NCI-H1436 treated with DMSO at 0.1 percent for 48 hours (cell line): ENCODE results near the gene NOMO2.
"Not testable (repeated sequence)": the region's sequence is repeated elsewhere in the genome, so short reads cannot be mapped to it uniquely, and the experiment has no call there.

Experiments
- DNase-seq: peaks from one replicate; lab custom pipeline; 2025; lab: John Stamatoyannopoulos, UW

The NOMO2 gene, protein sequence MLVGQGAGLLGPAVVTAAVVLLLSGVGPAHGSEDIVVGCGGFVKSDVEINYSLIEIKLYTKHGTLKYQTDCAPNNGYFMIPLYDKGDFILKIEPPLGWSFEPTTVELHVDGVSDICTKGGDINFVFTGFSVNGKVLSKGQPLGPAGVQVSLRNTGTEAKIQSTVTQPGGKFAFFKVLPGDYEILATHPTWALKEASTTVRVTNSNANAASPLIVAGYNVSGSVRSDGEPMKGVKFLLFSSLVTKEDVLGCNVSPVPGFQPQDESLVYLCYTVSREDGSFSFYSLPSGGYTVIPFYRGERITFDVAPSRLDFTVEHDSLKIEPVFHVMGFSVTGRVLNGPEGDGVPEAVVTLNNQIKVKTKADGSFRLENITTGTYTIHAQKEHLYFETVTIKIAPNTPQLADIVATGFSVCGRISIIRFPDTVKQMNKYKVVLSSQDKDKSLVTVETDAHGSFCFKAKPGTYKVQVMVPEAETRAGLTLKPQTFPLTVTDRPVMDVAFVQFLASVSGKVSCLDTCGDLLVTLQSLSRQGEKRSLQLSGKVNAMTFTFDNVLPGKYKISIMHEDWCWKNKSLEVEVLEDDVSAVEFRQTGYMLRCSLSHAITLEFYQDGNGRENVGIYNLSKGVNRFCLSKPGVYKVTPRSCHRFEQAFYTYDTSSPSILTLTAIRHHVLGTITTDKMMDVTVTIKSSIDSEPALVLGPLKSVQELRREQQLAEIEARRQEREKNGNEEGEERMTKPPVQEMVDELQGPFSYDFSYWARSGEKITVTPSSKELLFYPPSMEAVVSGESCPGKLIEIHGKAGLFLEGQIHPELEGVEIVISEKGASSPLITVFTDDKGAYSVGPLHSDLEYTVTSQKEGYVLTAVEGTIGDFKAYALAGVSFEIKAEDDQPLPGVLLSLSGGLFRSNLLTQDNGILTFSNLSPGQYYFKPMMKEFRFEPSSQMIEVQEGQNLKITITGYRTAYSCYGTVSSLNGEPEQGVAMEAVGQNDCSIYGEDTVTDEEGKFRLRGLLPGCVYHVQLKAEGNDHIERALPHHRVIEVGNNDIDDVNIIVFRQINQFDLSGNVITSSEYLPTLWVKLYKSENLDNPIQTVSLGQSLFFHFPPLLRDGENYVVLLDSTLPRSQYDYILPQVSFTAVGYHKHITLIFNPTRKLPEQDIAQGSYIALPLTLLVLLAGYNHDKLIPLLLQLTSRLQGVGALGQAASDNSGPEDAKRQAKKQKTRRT

DNA sequence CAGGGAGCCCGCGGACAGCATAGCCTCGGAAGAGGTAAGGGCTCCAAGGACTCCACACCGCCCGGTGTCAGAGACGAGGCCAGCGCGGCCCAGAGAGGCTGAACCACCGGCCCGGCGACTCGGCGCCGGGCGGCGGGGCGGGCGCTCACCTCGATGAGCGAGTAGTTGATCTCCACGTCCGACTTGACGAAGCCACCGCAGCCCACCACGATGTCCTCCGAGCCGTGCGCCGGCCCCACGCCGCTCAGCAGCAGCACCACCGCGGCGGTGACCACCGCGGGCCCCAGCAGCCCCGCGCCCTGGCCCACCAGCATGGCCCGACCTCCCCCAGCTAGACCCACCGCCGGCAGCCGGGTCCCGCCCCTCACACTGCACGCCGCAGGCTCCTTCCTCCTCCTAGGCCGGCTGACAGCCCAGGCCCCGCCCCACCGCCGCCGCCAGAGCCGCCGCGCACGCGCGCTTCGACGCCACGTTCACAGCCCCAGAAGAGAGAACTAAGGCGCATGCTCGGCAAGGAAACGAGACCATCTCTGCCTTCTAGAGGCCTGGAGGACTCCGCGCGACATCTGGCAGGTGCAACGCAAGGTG is at the start of gene NOMO2:
Gene NOMO2, minus strand, starts transcription at position 371 of the 588 bp plus-strand sequence. Its CDS starts 57 bp downstream, at position 314.
- not testable (repeated sequence) for DNase-seq

DNA sequence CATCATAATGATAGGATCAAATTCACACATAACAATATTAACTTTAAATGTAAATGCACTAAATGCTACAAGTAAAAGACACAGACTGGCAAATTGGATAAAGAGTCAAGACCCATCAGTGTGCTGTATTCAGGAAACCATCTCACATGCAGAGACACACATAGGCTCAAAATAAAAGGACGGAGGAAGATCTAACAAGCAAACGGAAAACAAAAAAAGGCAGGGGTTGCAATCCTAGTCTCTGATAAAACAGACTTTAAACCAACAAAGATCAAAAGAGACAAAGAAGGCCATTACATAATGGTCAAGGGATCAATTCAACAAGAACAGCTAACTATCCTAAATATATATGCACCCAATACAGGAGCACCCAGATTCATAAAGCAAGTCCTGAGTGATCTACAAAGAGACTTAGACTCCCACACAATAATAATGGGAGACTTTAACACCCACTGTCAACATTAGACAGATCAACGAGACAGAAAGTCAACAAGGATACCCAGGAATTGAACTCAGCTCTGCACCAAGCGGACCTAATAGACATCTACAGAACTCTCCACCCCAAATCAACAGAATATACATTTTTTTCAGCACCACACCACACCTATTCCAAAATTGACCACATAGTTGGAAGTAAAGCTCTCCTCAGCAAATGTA is 48.4 kb upstream of the NOMO2 start:
- DNase-seq = not testable (repeated sequence)

DNA sequence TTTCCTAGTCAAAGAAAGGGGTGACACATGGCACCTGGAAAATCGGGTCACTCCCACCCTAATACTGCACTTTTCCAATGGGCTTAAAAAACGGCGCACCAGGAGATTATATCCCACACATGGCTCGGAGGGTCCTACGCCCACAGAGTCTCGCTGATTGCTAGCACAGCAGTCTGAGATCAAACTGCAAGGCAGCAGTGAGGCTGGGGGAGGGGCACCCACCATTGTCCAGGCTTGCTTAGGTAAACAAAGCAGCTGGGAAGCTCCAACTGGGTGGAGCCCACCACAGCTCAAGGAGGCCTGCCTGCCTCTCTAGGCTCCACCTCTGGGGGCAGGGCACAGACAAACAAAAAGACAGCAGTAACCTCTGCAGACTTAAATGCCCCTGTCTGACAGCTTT is 46.4 kb upstream of the NOMO2 start:
- DNase-seq = not testable (repeated sequence)

DNA sequence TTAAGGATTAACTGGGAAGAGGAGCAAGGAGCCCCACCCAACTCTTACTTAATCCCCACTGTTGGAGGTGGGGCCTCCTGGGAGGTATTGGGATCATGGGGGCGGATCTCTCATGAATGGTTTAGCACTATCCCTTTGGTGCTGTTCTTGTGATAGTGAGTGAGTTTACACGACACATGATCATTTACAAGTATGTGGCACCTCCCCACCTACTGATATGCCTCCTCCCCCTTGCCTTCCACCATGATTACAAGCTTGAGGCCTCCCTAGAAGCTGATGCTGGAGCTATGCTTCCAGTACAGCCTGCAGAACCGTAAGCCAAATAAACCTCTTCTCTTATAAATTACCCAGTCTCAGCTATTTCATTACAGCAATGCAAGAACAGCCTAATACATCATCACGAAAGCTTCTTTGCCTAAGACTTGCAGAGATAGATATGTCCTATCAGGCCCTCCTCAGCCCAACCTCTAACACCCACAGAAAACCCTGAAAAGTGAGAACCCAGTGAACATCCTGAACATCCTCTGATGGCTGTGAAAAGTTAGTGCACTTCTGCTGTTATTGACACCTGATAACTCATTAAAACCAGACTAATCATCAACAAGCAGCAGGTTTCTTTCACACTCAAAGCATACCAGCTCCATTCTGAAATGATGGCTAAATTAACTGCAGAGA is 41.8 kb upstream of the NOMO2 start:
- not testable (repeated sequence) for DNase-seq

DNA sequence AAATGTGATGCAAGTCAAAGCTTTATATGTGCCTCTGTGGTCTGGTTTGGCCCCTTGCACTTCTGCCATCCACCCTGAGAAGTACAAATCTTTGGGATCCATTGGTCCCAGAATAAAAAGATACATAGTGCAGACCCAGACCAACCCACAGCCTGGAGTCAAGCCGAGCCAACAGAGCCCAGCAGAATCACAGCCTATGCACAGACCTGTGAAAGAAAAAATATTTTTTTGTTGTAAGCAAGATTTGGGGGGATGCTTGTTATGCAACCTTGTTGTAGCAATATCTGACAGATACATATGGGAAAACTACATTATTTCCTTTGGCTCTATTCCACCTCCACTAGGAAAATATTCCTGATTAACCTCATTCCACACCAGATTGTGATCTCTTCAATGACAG is 36.7 kb upstream of the NOMO2 start:
- DNase-seq = not testable (repeated sequence)

DNA sequence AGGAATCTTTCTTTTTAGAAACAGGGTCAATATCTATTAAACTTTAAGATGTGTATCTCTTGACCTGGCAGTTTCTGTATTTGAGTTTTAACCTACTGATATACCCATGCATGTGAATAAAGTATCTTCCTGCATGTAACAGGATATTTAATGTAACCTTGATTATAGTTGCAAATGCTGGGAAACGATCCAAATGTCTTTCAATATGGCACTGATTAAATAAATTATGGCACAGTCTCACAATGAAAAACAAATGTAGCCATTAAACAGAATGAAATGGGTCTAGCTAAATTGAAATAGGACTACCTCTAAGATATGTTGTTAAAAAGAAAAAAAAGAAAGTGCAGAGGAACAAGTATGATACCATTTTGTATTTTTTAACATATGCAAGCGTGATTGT is 35.8 kb upstream of the NOMO2 start:
- not testable (repeated sequence) for DNase-seq

DNA sequence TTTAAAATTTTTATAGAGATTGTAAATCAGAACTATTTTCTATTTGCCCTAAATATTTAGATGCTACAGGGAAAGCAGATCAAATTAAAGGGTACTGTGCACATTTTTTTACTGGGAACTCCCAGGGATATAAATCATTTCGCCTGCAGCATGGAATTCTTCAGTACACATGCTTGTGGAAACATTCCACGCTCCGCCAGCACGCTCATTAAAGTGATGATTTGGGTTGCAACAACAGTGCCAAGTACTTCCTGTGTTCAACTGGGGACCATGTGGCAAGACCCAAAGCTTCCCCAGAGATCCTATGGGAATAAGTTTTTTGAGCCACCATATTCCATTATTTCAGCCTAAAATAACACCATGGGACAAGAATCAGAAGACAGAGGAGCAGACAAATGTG is 35.4 kb upstream of the NOMO2 start:
- not testable (repeated sequence) for DNase-seq

DNA sequence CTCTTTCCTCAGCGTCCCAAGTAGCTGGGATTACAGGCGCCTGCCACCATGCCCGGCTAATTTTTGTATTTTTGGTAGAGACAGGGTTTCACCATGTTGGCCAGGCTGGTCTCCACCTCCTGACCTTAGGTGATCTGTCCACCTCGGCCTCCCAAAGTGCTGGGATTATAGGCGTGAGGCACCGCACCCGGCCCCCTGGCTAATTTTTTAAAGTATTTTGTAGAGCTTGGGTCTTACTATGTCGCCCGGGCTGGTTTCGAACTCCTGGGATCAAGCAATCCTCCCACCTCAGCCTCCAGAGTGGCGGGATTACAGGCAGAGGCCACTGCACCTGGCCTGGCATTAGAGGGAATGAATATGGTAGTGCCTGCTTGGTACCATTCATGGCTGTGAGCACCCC is 33.9 kb upstream of the NOMO2 start:
- DNase-seq = not testable (repeated sequence)

DNA sequence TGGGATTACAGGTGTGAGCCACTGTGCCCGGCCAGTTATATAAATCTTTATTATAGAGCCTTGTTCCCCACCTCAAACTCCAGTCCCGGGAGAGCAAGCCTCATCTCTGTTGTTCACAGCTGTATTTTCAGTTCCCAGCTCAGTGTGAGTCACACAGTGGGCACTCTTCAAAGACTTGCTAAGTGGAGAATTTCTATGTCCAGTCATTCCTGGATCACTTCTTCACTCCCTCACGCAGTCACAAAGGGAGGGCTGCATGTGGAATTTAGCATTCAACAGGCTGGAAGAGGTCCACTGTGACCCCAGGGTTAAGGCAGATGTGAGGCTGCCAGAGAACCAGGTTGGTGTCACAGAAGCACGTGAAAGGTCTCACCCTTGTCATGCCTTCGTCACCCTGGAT is 33.0 kb upstream of the NOMO2 start:
- not testable (repeated sequence) for DNase-seq

DNA sequence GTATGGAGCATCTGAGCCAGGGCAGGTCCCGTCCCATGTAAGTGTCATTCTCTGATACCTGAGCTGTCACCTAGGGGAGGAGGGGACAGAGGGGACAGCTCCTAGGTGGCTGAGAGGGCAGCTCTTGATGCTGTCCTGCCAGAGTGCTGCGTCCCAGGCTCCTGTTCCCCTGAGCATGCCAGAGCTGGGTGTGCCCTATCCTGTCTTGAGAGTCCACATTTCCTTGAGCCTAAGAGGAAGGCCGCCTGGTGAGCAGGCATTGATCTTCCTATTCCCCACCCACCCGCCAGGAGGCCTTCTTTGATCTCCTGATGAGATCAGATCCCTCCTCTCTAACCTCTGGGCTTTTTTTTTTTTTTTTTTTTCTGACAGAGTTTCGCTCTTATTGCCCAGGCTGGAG is 32.0 kb upstream of the NOMO2 start:
- not testable (repeated sequence) for DNase-seq

DNA sequence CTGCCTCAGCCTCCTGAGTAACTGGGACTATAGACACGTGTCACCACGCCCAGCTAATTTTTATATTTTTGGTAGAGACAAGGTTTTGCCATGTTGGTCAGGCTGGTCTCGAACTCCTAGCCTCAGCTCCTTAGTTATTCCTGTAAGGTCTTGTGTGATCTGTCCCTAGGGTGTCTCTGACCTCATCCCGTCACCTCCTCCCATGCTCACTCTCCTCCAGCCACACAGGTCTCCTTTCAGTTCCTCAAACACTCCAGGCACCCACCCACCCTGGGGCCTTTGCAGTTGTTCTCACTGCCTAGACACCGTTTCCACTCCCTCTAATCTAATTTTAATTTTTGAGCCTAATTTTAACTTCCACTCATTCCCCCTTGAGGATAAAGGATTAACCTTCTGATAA is 31.1 kb upstream of the NOMO2 start:
- DNase-seq = not testable (repeated sequence)

DNA sequence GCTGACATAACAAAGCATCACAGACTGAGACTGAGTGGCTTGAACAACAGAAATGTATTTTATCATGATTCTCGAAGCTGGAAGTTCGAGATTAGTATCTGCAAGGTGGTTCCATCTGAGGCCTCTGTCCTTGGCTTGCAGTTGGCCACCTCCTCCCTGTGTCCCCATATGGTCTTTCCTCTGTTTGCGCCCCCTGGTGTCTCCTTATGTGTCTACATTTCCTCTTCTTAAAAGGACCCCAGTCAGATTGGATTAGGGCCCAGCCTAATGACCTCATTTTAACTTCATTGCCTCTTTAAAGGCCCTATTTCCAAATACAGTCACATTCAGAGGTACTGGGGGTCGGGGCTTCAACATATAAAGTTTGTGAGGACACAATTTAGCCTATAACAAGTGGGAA is 30.0 kb upstream of the NOMO2 start:
- DNase-seq = not testable (repeated sequence)

DNA sequence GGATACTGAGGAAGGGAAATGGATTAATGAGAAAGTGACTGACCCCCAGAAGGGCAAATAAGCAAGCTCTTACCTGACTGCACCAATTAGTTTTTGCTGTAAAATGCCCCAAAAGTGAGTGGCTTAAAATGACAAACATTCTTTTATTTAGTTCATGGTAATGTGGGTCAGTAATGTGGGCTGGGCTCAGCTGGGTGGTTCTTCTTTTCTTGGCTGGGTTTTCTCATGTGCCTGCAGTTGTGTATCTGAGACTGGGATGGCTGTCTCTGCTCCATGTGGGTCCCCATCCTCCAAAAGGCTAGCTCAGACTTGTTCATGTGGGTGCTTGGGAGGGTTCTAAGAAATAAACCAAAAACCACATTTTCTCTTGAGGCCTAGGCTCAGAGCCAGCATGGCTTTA is 29.5 kb upstream of the NOMO2 start:
- DNase-seq = not testable (repeated sequence)

DNA sequence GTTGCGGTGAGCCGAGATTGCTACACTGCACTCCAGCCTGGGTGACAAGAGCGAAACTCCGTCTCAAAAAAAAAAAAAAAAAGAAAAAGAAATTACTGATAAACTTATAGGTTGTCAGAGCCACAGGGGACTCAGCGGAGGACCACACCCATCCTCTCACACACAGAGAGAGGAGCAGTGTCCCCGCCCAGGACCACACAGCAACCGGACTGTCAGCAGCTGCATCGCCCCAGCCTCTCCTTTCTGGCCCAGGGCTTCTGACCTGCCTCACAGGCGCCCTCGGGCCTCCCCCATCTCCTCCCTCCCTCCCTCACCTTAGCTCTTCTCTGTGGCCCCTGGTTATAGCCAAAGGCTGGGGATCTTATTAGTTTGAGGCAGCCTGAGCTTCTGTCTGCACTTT is 27.9 kb upstream of the NOMO2 start:
- not testable (repeated sequence) for DNase-seq

DNA sequence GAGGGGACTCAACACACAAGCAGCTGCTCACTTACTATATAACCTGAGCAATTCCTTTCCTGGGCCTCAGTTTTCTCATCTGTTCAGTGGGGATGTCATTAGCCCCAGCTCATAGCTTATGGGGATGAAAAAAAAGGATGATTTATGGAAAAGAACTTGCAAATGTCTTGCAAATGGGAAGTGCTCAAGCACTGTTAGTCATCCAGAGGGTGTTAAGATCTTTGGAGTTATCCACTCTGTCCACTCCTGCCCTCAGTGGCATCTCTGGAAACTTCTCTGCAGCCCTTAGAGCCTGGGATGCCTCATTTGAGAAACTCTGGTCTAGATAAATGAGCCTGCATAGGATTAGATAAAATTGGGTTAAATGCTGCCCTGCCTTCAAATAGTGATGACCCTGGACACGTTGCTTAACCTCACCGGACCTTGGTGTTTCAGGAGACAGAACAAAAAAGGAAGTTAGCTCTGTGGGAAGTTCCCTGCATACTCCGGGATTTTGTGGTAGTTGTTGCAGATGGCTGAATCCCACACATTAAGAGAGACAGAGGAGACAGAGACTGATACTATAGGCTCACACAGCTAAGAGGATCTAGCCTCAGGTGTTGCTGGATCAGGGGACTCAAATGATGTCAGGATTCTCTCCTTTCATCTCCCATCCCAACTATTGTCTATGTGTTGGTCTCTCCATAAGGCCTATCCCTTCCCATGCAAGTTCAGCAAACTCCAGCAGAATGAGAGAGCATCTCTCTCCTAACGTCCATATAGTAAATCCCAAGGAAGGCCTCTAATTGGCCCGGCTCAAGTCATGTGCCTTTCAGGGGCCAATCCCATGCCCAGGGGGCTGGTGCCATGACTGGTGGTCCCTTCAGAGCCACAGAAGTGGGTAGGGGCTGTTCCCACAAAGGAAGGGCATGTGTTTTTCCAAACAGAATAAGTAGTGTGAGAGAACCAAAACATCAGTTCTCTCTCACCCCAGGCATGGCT is 25.0 kb upstream of the NOMO2 start:
- not testable (repeated sequence) for DNase-seq

DNA sequence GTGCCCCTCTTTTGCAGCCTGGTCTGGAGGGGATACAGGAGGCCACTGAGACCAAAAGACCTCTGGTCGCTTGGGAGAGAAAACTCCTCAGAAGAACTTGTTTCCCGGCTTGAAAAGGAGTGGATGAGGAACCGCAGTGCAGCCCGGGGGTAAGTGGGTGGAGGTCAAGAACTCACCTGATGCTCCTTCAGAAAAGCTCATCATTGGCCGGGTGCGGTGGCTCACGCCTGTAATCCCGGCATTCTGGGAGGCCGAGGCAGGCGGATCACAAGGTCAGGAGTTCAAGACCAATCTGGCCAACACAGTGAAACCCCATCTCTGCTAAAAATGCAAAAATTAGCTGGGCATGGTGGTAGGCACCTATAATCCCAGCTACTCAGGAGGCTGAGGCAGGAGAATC is 23.9 kb upstream of the NOMO2 start:
- DNase-seq = not testable (repeated sequence)

DNA sequence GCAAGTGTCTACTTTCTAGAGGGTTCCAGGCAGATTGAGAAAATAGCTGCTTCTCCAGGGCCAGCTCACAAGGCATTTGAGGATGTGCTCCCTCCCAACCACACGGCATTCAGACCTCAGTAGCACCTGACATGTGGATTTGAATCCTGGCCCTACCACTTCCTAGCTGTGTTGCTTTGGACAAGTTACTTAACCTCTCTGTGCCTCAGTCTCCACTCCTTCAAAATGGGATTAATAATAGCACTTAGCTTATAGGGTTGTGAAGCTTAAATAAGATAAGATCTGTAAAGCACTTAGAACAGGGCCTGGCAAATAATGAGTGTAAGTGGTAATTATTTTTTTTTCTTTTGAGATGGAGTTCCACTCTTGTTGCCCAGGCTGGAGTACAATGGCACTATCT is 21.0 kb upstream of the NOMO2 start:
- no peak for DNase-seq

DNA sequence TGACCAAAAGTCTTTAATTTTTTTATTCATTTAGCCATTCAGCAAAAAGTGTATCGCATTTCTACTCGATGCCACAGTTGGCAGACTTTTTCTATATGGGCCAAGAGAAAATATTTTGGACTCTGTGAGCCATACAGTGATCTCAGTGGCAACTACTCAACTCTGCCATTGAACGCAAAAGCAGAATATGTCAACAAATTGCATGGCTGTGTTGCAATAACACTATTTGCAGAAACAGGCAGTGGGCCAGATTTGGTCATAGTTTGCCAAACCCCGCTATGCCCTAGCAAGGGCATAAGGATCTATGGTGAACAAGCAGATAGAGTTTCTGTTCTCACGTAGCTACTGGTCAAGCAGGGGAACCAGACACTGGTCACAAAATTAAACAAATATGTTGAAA is 18.5 kb upstream of the NOMO2 start:
- not testable (repeated sequence) for DNase-seq

DNA sequence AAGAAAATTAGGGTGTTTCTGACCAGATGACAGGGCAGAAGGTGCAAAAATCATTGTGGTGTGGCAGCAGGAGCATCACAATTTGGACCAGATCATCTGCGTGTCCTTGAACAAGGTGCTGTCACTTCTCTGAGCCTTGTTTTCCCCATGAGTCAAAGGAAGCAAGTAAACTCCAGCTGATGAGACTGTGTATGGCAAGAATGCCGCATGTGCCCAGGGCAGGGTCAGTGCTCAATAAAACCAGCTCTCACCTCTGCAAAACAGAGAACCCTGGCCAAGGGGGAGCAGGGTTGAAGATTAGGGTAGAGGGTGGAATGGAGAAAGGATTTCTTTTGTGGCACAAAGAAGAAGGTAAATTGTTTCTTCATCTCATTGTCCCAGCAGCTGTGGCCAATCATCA is 17.4 kb upstream of the NOMO2 start:
- not testable (repeated sequence) for DNase-seq
